RWPE2 (cell line): Measurements from ENCODE around the gene IRF2BP2.

Source experiments
- ATAC-seq: fragments of 200-7000 bp; cut with Tn5 transposase; 3 replicates; pipeline ENCODE4 v1.9.1; 2021; ENCODE audit warnings: low read depth
- DNase-seq: peaks from one replicate; pipeline ENCODE4 v3.0.0-alpha.2; 2020; ENCODE audit warnings: low spot score
- H3K27ac ChIP-seq: fragments of 450-650 bp; 2 replicates; pipeline ENCODE4 v1.5.1; 2017; ENCODE audit warnings: mild to moderate bottlenecking; ENCODE audit not compliant: poor library complexity, severe bottlenecking
- H3K27me3 ChIP-seq: fragments of 250-450 bp; sonication (Bioruptor Pico); 2 replicates; pipeline ENCODE4 v1.5.1; 2021; ENCODE audit warnings: mild to moderate bottlenecking, moderate library complexity; ENCODE audit not compliant: insufficient read depth, poor library complexity, severe bottlenecking
- H3K36me3 ChIP-seq: fragments of 250-450 bp; sonication (Bioruptor Pico); 2 replicates; pipeline ENCODE4 v1.5.1; 2020; ENCODE audit warnings: low read depth, mild to moderate bottlenecking, moderate library complexity
- H3K4me1 ChIP-seq: fragments of 250-450 bp; sonication (Bioruptor Pico); 2 replicates; pipeline ENCODE4 v1.5.1; 2021; ENCODE audit warnings: mild to moderate bottlenecking, moderate library complexity; ENCODE audit not compliant: insufficient read depth, poor library complexity, severe bottlenecking
- H3K4me3 ChIP-seq: fragments of 250-450 bp; sonication (Bioruptor Pico); 2 replicates; pipeline ENCODE4 v1.5.1; 2021; ENCODE audit warnings: mild to moderate bottlenecking, moderate library complexity; ENCODE audit not compliant: severe bottlenecking
- H3K9me3 ChIP-seq: fragments of 250-450 bp; sonication (Bioruptor Pico); 2 replicates; pipeline ENCODE4 v1.5.1; 2021; ENCODE audit warnings: mild to moderate bottlenecking, moderate library complexity; ENCODE audit not compliant: severe bottlenecking
- CTCF ChIP-seq: fragments of 450-650 bp; IDR thresholded peaks from one replicate; pipeline ENCODE4 v1.5.1; 2017; ENCODE audit warnings: mild to moderate bottlenecking, moderate library complexity; ENCODE audit not compliant: poor library complexity, severe bottlenecking

IRF2BP2 gene

GRCh38 chr1:234647758-234648157 lies 37.8 kb upstream of the IRF2BP2 start:
- Histone ChIP-seq H3K9me3 (no peaks in the 10 kb centered on the region), H3K27ac (peak overlapping the region; percentile 18), H3K4me3 (no peak overlapping the region), H3K36me3 (no peaks in the 10 kb centered on the region), H3K4me1 (peaks cover 13% of the 10 kb centered on the region), H3K27me3 (no peaks in the 10 kb centered on the region)
- ATAC-seq, result peak; percentile 68
- no peak for TF ChIP-seq CTCF
- DNase-seq, result no peak

- Histone ChIP-seq H3K4me3 (no peak overlapping the region), H3K36me3 (no peaks in the 10 kb centered on the region), H3K4me1 (peaks cover 13% of the 10 kb centered on the region), H3K27me3 (no peaks in the 10 kb centered on the region), H3K9me3 (no peaks in the 10 kb centered on the region), H3K27ac (peak overlapping the region; percentile 18)
- TF ChIP-seq CTCF, result no peak
- ATAC-seq (no peak), DNase-seq (no peak)
Observed at GRCh38 chr1:234647245-234647644, 37.3 kb upstream of the IRF2BP2 start.

GRCh38 chr1:234645964-234646363 lies 36.0 kb upstream of the IRF2BP2 start:
- H3K4me1 ChIP-seq, result peaks cover 13% of the 10 kb centered on the region
- H3K27me3 ChIP-seq, result no peaks in the 10 kb centered on the region
- DNase-seq, result no peak
- no peak for TF ChIP-seq CTCF
- H3K36me3 ChIP-seq, result no peaks in the 10 kb centered on the region
- ATAC-seq, result no peak
- H3K4me3 ChIP-seq, result no peak overlapping the region
- no peak overlapping the region for H3K27ac ChIP-seq
- H3K9me3 ChIP-seq, result no peaks in the 10 kb centered on the region

GRCh38 chr1:234645474-234645953 lies 35.5 kb upstream of the IRF2BP2 start:
- no peak overlapping the region for H3K27ac ChIP-seq
- H3K27me3 ChIP-seq, result no peaks in the 10 kb centered on the region
- ATAC-seq (no peak), DNase-seq (no peak)
- no peak overlapping the region for H3K4me3 ChIP-seq
- no peaks in the 10 kb centered on the region for H3K36me3 ChIP-seq
- H3K4me1 ChIP-seq, result peaks cover 13% of the 10 kb centered on the region
- TF ChIP-seq CTCF, result no peak
- no peaks in the 10 kb centered on the region for H3K9me3 ChIP-seq

- H3K4me1 ChIP-seq, result peaks cover 11% of the 10 kb centered on the region
- no peaks in the 10 kb centered on the region for H3K36me3 ChIP-seq
- ATAC-seq (no peak), DNase-seq (no peak)
- H3K27ac ChIP-seq, result no peak overlapping the region
- H3K9me3 ChIP-seq, result no peaks in the 10 kb centered on the region
- TF ChIP-seq CTCF, result no peak
- H3K4me3 ChIP-seq, result no peak overlapping the region
- no peaks in the 10 kb centered on the region for H3K27me3 ChIP-seq
Observed at GRCh38 chr1:234644928-234645327, 35.0 kb upstream of the IRF2BP2 start.
